MM.1S (cell line): Measurements from ENCODE around the gene FADS3.

ENCODE experiments used
- EZH2phosphoT487 ChIP-seq: fragments of 300-600 bp; sonication (generic); IDR thresholded peaks from 2 replicates; pipeline ENCODE4 v1.6.1; 2018; ENCODE audit warnings: antibody characterized with exemption, low read length
- TF ChIP-seq, protein P1 (sequence below): fragments of 300-600 bp; sonication (generic); IDR thresholded peaks from 2 replicates; pipeline ENCODE4 v1.5.1; 2016; ENCODE audit warnings: antibody characterized with exemption, low read length, mixed read lengths

- TF ChIP-seq, protein P1, sequence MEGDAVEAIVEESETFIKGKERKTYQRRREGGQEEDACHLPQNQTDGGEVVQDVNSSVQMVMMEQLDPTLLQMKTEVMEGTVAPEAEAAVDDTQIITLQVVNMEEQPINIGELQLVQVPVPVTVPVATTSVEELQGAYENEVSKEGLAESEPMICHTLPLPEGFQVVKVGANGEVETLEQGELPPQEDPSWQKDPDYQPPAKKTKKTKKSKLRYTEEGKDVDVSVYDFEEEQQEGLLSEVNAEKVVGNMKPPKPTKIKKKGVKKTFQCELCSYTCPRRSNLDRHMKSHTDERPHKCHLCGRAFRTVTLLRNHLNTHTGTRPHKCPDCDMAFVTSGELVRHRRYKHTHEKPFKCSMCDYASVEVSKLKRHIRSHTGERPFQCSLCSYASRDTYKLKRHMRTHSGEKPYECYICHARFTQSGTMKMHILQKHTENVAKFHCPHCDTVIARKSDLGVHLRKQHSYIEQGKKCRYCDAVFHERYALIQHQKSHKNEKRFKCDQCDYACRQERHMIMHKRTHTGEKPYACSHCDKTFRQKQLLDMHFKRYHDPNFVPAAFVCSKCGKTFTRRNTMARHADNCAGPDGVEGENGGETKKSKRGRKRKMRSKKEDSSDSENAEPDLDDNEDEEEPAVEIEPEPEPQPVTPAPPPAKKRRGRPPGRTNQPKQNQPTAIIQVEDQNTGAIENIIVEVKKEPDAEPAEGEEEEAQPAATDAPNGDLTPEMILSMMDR, result no peak
- no peak for TF ChIP-seq EZH2phosphoT487
Observed at GRCh38 chr11:61864814-61865775, 26.2 kb downstream of the FADS3 start.
